Stimulated activated CD8-positive, alpha-beta memory T cell treated with anti-CD3 and anti-CD28 coated beads, Interleukin-4, amount 100 ng/mL, for 1 hour (primary cell): Measurements from ENCODE around the gene GOSR1.
"Not testable (repeated sequence)": the region's sequence is repeated elsewhere in the genome, so short reads cannot be mapped to it uniquely, and the experiment has no call there.

Experiments
- DNase-seq, 2 donors: peaks; one replicate each; pipeline ENCODE4 v3.0.0-alpha.2; 2020; ENCODE audit warnings: low read depth in 2 of 2, low spot score in 1 of 2

The GOSR1 gene

DNA sequence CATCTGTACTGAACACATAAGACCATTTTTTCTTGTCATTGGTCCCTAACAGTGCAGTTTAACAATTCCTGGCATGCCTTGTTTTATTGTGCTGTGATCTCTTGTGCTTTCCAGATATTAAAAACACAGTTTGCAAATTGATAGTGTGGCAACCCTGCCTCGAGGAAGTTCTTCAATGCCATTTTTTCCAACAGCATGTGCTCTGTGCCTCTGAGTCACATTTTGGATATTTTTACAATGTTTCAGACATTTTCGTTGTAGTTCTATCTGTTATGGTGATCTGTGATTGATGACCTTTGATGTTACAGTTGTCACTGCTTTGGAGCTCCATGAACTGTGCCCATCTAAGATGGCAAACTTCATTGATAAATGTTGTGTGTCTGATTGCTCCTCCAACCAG is 66.2 kb downstream of the GOSR1 start:
- DNase-seq: no peak

DNA sequence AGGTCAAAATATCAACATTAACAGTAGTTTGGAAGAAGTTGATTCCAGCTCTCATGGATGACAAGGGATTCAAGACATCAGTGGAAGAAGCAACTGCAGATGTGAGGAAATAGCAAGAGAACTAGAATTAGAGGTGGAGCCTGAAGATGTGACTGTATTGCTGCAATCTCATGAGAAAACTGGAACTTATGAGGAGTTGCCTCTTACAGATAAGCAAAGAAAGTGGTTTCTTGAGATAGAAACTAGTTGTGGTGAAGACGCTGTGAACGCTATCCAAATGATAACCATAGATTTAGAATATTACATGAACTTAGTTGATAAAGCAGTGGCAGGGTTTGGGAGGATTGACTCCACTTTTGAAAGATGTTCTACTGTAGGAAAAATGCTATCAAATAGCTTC is 67.8 kb downstream of the GOSR1 start:
- DNase-seq: no peak

DNA sequence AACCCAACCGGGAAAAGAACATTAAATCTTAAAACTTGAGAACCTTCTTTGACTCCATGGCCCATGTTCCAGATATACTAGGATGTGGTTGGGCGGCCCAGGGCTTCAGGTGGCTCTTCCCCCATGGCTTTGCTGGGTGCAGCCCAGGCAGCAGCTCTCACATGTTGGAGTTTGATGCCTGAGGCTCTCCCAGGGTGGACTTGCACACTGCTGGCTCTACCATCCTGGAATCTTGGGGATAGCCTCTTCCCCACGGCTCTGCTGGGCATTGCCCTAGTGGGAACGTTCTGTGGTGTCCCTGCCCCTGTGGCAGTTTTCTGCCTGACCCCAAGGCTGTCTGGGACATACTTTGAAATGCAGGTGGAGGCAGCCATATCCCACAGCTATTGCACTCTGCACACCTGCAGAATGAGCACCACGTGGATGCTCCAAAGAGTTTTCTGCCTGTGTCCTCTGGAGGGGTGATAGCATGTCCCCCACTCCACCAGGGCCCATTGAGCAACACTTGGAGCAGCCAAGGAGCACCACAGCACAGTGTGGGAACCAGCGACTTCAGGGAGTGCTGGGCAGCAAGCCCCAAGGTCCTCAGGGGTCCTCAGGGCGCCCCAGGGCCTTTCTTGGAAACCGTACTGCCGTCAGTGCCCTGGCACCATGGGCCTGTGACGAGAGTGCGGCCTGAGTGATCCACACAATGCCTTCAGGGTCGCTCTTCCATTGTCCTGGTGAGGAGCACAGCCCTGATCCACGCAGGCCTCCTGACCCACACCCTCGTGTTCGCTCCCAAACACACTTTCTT is 70.8 kb downstream of the GOSR1 start:
- no peak for DNase-seq

DNA sequence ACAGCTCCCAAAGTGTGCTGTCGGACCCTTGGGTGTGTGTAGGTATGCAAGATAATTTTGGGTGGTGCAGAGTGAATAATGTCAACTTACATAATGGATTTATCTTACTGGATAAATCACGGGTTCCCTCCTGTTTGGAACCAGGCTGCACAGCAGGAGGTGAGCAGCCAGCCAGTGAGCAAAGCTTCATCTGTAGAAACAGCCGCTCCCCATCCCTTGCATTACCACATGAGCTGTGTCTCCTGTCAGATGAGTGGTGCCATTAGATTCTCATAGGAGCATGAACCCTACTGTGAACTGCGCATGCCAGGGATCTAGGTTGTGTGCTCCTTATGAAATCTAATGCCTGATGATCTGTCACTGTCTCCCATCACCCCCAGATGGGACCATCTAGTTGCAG is 72.0 kb downstream of the GOSR1 start:
- not testable (repeated sequence) for DNase-seq

DNA sequence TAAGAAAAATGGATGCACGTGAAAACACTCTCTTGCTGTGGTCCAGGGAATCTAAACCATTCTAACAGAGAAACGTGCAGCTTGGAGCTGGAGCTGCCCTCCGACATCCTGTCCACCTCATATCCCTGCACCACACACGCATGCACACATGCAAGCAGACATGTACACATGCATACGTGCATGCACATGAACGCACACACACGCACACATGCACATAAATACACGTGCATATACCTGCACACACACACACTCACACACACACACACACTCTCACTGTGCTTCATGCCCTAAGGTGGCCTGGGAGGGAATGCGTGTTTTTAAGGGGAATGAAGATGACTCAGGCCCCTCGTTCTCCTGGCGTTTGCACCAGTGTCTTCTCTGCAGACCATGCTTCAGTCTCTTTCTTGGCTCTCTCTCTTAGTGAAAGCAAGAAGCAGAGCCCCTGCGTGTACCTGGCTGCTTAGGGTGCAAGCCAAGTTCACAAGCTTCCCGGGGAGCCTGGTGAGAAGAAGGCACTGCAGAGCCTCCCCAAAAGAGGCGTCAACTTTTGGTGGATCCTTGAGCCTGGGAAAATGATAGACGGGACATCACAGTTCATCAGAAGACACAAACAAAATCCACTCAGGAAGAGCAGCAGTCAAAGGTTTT is 72.8 kb downstream of the GOSR1 start:
- no peak for DNase-seq

DNA sequence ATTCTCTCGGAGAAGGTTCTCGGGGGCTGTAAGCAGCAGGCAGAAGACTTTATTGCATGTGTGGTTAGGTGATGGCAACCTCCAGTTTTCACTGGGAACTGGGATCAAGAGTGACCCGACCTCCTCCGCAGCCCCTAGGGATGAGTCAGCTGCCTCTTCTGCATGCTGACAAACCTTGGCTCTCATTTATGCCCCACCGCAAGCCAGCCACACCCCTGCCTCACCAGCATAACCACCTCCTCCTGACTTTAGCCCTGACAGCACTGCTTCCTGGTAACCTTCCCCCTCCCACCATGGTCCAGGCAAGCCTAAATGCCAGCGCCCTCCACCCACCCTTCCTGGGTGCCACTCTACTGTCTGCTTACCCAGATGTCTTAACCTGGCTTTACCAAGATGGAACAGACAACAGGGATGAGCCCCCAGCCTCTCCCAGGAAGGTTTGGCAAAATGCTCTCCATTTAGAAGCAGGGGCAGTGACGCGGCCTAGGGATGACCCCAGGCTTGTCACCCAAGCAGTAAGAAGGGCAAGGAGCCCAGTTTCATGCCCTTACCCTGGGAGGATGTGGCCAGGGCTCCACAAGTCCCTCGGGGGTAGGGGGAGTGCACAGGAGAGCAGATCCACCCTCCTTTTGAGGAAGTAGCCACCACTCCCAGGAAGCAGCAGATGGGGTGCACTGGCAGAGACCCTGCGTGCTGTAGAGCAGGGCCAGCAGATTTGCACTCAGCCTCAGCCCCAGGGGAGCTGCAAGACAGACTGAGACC is 73.5 kb downstream of the GOSR1 start:
- DNase-seq: no peak

DNA sequence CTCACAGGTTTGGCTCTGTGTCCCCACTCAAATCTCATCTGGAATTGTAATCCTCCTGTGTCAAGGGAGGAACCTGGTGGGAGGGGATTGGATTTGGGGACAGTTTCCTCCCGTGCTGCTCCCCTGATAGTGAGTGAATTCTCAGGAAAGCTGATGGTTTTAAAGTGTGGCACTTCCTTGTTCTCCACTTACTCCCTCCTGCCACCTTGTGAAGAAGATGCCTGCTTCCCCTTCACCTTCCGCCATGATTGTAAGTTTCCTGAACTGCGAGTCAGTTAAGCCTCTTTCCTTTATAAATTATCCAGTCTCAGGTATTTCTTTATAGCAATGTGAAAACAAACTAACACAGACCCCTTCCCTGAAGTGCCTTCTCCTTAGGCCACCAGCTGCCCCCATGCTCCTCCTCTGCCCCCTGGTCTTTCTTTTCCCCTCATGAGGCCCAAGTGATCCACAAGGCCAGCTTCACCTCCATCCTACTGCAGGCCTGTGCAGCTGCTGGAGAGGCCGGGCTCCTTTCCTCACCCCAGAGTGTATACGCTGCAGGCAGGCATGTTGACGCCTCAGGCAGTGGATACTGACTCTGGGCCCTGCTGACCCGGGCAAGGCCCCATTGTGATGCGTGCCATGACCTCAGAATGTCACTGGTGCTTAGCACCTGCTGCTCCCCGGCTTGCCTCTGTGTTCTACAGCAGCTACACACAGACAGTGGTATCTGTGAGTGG is 74.2 kb downstream of the GOSR1 start:
- not testable (repeated sequence) for DNase-seq

DNA sequence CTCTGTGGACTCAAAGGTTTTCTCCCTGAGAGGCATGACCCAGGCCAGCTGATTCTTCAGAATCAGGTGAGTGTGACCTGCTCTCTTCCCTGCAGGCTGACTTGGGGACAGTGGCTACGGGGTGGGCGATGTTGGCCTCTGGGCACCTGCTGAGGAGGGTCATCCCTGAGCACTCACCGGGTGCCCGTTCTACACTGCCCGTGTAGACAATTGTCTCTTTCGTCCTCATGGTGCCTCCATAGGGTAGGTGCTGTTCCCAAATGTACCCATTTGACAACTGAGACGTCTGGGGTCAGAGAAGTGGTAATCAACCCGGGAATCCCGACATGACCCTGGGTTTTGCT is 74.8 kb downstream of the GOSR1 start:
- no peak for DNase-seq

DNA sequence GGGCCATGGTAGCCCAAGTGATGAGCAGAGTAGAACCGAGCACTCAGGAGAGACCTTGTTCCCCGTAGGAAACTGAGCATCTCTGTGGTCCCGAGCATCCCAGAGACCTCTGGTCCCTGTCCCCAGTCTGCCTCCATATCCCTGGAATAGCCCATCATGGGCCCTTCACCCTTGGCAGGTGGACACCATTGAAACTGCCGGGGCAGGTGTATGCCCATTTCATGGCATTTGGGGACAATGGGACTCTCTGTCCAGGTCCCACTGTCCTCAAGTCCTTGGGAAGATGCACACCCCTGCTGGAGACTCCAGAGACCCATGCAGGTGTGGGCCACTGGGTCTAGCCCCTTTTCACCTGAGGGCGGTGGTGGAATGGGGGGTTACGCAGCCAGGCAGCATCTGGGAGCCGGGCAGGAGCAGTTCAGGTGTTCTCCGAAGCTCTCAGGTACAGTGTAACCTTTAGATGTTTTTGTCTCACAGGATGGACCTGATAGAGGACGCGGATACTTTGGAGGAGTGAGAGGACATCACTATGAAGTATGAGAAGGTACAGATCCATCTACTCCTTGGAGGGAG is 75.9 kb downstream of the GOSR1 start:
- no peak for DNase-seq

DNA sequence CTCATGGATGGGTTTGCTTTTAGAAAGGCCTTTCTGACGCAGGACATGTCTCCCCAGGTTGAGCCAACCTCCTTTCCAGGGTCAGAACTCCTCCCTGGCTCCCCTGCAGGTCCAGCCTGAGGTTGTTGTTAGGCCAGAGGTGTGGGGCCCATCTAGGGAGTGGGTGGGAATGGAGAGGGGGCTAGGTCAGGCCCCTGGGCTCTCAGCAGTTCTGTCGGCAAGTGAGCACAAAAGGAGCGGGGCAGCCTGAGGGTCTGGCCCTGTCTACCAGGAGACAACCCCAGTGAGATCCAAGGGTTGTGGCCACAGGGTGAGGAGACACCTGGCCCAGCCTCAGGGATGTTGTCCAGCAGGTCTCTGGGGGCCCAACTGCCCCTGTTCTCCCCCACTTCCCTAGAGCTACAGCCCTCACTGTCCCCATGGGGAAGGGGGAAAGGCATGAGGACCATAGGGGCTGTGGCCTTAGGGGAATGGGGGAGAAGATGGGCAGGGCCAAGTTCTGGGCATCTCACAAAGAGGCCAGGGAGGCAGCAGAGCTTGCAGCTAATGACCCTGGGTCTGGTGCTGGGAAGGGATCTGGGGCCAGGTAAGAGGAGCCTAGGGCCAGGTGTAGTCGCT is 76.7 kb downstream of the GOSR1 start:
- not testable (repeated sequence) for DNase-seq

DNA sequence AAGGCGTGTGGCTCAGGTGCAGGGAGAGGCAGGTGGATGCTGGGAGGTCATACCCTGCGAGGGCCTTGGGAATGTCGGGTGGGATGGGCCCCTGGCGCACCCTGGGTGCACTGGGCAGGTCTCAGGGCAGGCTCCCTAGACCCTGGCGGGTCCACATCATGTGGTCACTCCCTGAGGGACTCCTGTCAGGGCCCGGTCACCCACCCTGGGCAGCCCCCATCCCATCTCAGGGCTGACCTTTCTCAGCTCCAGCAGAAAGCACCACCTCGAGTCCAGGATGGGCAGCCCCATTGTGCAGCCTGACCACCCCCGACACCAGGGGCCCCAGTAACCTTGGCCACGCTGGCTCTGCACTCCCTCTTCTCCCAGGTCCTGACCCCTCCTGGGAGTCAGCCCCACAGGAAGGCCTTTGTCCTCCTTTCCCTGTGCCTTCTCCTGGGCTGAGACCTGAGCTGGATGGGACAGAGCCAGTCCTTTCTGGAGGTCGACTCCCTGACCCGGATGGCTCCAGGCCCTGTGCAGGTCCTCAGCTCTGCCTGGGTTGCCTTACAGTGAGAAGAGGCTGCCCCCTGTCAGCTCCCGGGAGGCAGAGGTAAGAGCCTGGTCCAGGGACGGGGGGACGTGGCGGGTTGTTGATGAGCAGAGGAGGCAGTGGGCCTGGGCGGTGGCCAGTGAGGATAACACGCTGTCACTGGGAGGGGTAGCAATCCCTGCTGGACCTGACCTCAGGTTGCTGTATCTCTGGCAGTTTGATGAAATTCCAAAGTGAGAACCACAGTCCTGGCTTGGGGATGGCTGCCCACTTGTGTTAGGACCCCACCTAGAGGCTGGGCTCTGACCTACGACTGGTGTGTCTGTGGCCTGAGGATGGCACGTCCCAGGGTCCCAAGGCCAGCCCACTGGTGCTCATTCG is 77.9 kb downstream of the GOSR1 start:
- no peak for DNase-seq

DNA sequence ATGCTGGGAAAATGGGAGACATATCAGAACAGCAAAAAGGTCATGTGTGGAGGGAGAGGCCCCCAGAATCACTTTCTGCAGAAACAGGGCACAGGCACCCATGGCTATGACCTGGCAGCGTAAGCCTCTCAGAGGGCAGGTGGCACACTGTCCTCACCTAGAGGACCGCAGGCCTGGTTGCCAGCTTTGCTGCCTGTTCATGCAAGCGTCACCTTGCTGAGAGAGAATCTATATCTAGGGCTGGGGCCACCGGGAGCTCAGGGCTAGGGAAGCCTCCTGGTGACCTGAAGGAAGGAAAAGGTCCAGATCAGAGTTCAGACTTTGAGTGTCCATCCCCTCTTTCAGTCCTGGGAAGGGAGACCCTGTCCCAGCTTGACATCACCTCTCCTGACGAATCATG is 78.7 kb downstream of the GOSR1 start:
- no peak for DNase-seq

DNA sequence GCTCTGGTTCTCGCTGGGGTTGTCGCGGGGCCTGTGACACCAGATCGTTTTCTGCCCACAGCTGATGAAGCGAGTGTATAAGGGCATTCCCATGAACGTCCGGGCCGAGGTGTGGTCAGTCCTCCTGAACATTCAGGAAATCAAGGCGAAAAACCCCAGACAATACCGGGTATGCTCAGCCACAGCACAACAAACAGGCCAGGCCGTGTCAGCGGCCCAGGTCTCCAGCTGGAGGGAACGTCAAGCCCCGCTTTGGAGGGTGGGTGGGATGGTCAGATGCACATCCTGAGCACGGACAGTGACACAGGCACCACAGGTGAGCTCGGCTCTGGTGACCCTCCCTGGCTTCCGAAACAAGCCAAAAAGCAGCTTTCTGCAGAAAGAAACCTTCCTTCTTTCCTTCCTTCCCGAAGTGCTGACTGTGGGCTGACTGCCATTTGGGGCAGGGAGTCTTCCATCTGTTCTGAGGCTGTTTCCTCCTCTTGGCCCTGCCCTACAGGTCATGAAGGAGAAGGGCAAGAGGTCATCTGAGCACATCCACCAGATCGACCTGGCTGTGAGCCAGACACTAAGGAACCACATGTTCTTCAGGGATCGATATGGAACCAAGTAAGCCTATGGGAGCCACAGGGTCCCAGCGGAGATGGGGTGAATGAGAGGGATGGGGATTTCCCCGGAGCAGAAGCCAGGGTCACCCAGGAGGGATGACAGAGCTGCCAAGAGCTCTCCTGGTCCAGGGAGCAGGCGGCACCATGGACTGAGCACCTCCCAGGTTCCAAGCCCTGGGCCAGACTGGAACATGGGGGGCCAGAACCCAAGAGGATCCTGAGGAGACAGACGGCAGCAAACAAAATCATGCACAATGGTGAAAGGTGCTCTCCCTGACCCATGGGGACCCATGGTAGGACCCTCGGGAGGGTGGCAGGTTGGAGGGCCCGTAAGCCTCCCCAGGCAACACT is 79.4 kb downstream of the GOSR1 start:
- DNase-seq: no peak

DNA sequence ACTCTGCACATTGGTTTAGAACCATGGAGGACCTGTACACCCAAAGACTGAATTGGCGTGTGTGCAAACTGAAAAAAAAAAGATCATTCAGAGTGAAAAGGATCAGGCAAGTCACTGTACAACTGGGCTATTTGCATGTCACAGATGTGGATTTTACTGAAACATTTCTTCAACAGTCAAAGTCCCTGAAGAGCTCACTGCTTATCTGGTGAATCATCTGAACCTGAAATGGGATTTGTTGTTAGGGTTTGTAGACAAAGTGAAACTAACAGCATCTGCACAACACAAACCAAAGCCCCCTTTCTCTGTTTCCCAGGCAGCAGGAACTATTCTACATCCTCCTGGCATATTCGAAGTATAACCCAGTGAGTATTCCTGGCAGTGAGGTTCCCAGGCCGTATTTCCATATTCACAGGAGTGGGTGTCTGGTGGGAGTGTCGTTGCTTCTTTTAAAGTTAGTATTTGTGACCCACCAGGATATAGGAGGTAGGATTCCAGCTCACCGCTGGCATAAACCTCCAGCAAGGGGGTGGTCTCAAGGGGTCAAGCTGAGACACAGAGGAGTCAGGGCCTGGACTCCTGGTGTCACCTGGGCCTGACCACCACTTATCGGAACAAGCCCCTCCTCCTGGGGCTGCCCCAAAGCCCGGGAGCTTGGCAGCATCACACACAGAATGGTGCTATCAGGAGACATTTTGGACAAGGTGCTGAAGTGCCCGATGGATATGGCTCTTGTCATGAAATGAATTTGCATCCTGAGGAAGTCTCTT is 80.9 kb downstream of the GOSR1 start:
- no peak for DNase-seq

DNA sequence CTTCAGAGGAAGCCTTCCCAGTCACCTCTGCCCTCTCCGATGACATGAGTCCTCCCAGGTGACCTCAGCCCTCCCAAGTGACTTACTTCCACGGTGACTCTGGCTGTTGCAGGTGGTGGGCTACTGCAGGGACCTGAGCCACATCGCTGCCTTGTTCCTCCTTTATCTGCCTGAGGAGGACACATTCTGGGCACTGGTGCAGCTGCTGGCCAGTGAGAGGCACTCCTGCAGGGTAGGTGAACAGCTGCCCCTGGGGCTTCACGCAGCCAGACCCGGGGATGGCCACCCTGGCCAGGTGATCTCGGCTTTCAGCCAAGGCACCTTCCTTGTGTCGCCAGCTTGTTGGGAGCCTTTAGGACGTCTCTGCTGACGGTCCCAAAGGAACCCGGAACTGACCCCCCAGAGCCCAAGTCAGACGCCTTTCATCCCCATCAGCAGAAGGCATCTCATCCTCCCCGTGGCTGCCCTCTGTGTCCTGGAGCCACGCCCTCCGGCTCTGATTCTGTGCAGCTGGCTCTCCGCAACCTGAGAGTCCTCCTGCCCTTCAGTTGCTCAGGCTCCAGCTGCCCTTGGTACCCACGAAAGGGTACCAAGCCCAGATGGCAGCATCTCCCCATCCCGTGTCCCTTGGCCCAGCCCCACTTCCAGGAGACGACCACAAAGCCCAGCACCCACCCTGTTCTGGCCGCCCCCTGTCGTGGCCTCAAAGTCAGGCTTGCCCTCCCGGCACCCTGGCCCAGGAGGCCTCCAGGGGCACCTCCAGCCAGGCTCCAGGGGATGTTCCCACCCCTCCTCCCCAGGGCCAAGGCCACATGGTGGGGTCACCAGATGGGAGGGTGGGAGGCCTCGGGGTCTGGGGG is 81.7 kb downstream of the GOSR1 start:
- DNase-seq: no peak

DNA sequence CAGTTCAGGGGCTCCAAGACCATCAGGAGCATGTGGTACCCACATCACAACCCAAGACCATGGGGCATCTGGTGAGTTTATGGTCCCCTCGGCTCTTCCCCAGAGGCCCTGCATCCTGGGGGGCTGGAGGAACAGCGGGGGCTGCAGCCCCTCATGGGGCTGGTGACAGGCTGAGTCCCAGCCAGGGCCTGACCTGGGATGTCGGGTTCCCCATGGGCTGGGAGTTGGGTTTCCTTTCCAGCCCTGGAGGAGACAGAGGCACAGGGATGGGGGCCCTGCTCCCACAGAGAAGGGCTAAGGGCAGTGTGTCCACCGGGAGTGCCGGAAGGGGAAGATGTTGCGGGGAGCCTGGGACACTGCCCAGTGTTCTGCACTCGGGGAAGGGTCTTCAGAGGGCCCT is 82.4 kb downstream of the GOSR1 start:
- no peak for DNase-seq
